Sciatic nerve (tissue), 1 donor: ENCODE results near the gene ALDH1A3. TPM values are rescaled to one million over a fixed set of nuclear protein-coding genes. Genes with fewer than 3 reads are reported as not detected.

Experiments used
- total RNA-seq: library from RNA; stranded (reverse); fragmentation: NEBNext Ultra II Directional; extraction: Animal tissue kit (Norgen Biotek cat#: 25700); gene quantifications from one replicate; pipeline ENCODE4 v1.2.1, GENCODE V29; 2021
- donor health status: DM: no; HTN: no; CAD: no.

Gene ALDH1A3
- total RNA-seq, 1 donor from 2014 or later: 48.3 TPM

Other genes starting within 250 kb of the ALDH1A3 start
- gene LRRK1, start 39.5 kb downstream of the ALDH1A3 start, total RNA-seq: 24.9 TPM